K562 (cell line): ENCODE measurements around the gene RGMA. TPM values are rescaled to one million over a fixed set of nuclear protein-coding genes. Genes with fewer than 3 reads are reported as not detected.

Experiments
- ATAC-seq: fragments of 200-7000 bp; cut with Tn5 transposase; 3 replicates; pipeline ENCODE4 v1.9.1; 2020; ENCODE audit warnings: moderate library complexity
- BruUV-seq: library from RNA; stranded (reverse); fragments of 400-500 nt; replicated peaks from 2 replicates; lab custom pipeline; 2021; lab: Mats Ljungman, UMichigan
- CTCF ChIA-PET: fragments of 300-600 bp; formaldehyde crosslinking; extraction: SDS; loops from one replicate; lab custom pipeline; 2021; ENCODE audit warnings: low intra/inter-chr PET ratio; lab: Yijun Ruan, JAX
- POLR2A ChIA-PET: fragments of 300-600, 350-650 bp; sonication (Branson Sonifier 250); formaldehyde crosslinking; extraction: SDS; loops from one replicate; lab custom pipeline; 2021; ENCODE audit warnings: antibody characterized with exemption, inconsistent platforms; lab: Yijun Ruan, JAX
- DNase-seq, 4 experiments: peaks; one replicate each; pipeline versions ENCODE4 v3.0.0 to v3.0.0-alpha.2; 2011 to 2018; ENCODE audit warnings: low spot score in 3 of 4, mixed read lengths in 3 of 4; ENCODE audit errors: extremely low read depth in 1 of 4
- FAIRE-seq: peaks from 2 replicates; lab custom pipeline; 2011; peaks lifted over from hg19 to GRCh38; lab: Jason Lieb, UNC
- H2AFZ ChIP-seq: 2 replicates; pipeline ENCODE4 v1.6.0; 2011; ENCODE audit warnings: low read depth, low read length, control low read depth, inconsistent platforms
- H3K27ac ChIP-seq: fragments of 200-600 bp; 3 replicates; pipeline ENCODE4 v1.8.0; 2011; ENCODE audit warnings: low read depth, mild to moderate bottlenecking, control low read depth, inconsistent platforms, low read length, moderate library complexity, mixed read lengths; ENCODE audit errors: extremely low read depth
- H3K27me3 ChIP-seq, 2 experiments: fragments of 300-600 bp in 1 of 2; 2 replicates in 1 of 2; 3 replicates in 1 of 2; pipeline versions ENCODE4 v1.6.0 to v1.8.0; 2011; ENCODE audit warnings: inconsistent platforms in 2 of 2, low read length in 2 of 2, mild to moderate bottlenecking in 1 of 2, mixed read lengths in 1 of 2, moderate library complexity in 1 of 2; ENCODE audit not compliant: control insufficient read depth in 2 of 2, insufficient read depth in 2 of 2
- H3K36me3 ChIP-seq: fragments of 300-600 bp; 3 replicates; pipeline ENCODE4 v1.8.0; 2011; ENCODE audit warnings: mild to moderate bottlenecking, low read length, inconsistent platforms; ENCODE audit not compliant: control insufficient read depth, insufficient read depth
- H3K4me1 ChIP-seq, 2 experiments: fragments of 200-600 bp in 1 of 2; replicated peaks in 1 of 2; 2 replicates in 1 of 2; 3 replicates in 1 of 2; pipeline versions ENCODE4 v1.5.1 to v1.8.0; 2011; ENCODE audit warnings: inconsistent platforms in 2 of 2, low read length in 2 of 2, mild to moderate bottlenecking in 1 of 2, mixed read lengths in 1 of 2, moderate library complexity in 1 of 2; ENCODE audit not compliant: control insufficient read depth in 2 of 2, insufficient read depth in 2 of 2
- H3K4me2 ChIP-seq: 2 replicates; pipeline ENCODE4 v1.6.1; 2011; ENCODE audit warnings: low read length, control low read depth, inconsistent platforms, mixed read lengths; ENCODE audit not compliant: insufficient read depth
- H3K4me3 ChIP-seq: fragments of 200-600 bp; sonication (generic), shearing (Covaris generic); 2 replicates; pipeline ENCODE4 v1.5.1; 2016; ENCODE audit warnings: control low read depth, inconsistent platforms
- H3K79me2 ChIP-seq: fragments of 200-600 bp; 3 replicates; pipeline ENCODE4 v1.8.0; 2011; ENCODE audit warnings: low read length, inconsistent platforms; ENCODE audit not compliant: control insufficient read depth, insufficient read depth
- H3K9ac ChIP-seq, 2 experiments: 2 replicates each; pipeline versions ENCODE4 v1.6.0 to v1.6.1; 2011; ENCODE audit warnings: low read depth in 2 of 2, low read length in 2 of 2, control low read depth in 1 of 2, inconsistent platforms in 1 of 2, mild to moderate bottlenecking in 1 of 2, mixed read lengths in 1 of 2; ENCODE audit not compliant: insufficient read depth in 1 of 2
- H3K9me1 ChIP-seq: one replicate; pipeline ENCODE4 v1.6.0; 2011; ENCODE audit warnings: inconsistent platforms, mild to moderate bottlenecking, low read length, moderate library complexity; ENCODE audit not compliant: control insufficient read depth, insufficient read depth
- H3K9me3 ChIP-seq: replicated peaks from 2 replicates; pipeline ENCODE4 v1.5.1; 2011; ENCODE audit warnings: low read depth, low read length, inconsistent platforms; ENCODE audit not compliant: control insufficient read depth, insufficient read depth
- H4K20me1 ChIP-seq: replicated peaks from 2 replicates; pipeline ENCODE4 v1.6.1; 2011; ENCODE audit warnings: low read length, inconsistent platforms, mixed read lengths; ENCODE audit not compliant: control insufficient read depth, insufficient read depth
- BRCA1 ChIP-seq, 2 experiments: fragments of 450-650 bp in 1 of 2; sonication (generic) in 1 of 2; formaldehyde crosslinking in 1 of 2; IDR thresholded peaks; 2 replicates each; pipeline versions ENCODE4 v1.5.0 to v1.6.1; 2017 to 2020; ENCODE audit warnings: mild to moderate bottlenecking in 1 of 2, missing genetic modification reagents in 1 of 2
- CCNT2 ChIP-seq: IDR thresholded peaks from 2 replicates; pipeline ENCODE4 v1.6.1; 2011; ENCODE audit warnings: borderline replicate concordance, low read depth, mild to moderate bottlenecking, moderate library complexity, mixed read lengths, low read length; ENCODE audit not compliant: insufficient read length; ENCODE audit errors: extremely low read depth
- EGR1 ChIP-seq: fragments of 450-650 bp; conservative IDR thresholded peaks from 2 replicates; pipeline ENCODE4 v1.6.1; 2017; ENCODE audit warnings: mild to moderate bottlenecking
- FOXJ3 ChIP-seq: sonication (generic); formaldehyde crosslinking; IDR thresholded peaks from 2 replicates; pipeline ENCODE4 v1.4.0; 2020; ENCODE audit warnings: mild to moderate bottlenecking, missing genetic modification reagents
- HLTF ChIP-seq: fragments of 450-650 bp; IDR thresholded peaks from 2 replicates; pipeline ENCODE4 v1.6.1; 2016
- HNRNPUL1 ChIP-seq: fragments of 200-400 bp; formaldehyde crosslinking; IDR thresholded peaks from 2 replicates; pipeline ENCODE4 v1.6.1; 2017; ENCODE audit warnings: low read length
- HOMEZ ChIP-seq: fragments of 250-450 bp; sonication (Bioruptor Pico); IDR thresholded peaks from 2 replicates; pipeline ENCODE4 v1.4.0; 2020; ENCODE audit warnings: mild to moderate bottlenecking, moderate library complexity
- POLR2G ChIP-seq: fragments of 200-400 bp; formaldehyde crosslinking; IDR thresholded peaks from 2 replicates; pipeline ENCODE4 v1.6.1; 2017; ENCODE audit warnings: low read depth, mild to moderate bottlenecking, antibody characterized with exemption, low read length, moderate library complexity
- RBM14 ChIP-seq: fragments of 200-400 bp; formaldehyde crosslinking; IDR thresholded peaks from 2 replicates; pipeline ENCODE4 v1.6.1; 2018; ENCODE audit warnings: low read depth, mild to moderate bottlenecking, low read length, moderate library complexity, borderline replicate concordance; ENCODE audit not compliant: insufficient read depth
- RFX1 ChIP-seq: fragments of 450-650 bp; IDR thresholded peaks from 2 replicates; pipeline ENCODE4 v1.6.1; 2016; ENCODE audit warnings: mild to moderate bottlenecking, moderate library complexity
- U2AF2 ChIP-seq: fragments of 200-400 bp; formaldehyde crosslinking; optimal IDR thresholded peaks from 2 replicates; pipeline ENCODE3; 2017; ENCODE audit warnings: low read depth, mild to moderate bottlenecking, low read length
- XRCC4 ChIP-seq: IDR thresholded peaks from one replicate; pipeline ENCODE4 v1.6.1; 2011; ENCODE audit not compliant: insufficient read depth, insufficient read length; ENCODE audit errors: extremely low read depth
- YY1 ChIP-seq, 3 experiments: IDR thresholded peaks; 2 replicates each; pipeline ENCODE4 v1.6.1; 2011; ENCODE audit warnings: low read length in 2 of 3, mild to moderate bottlenecking in 2 of 3, moderate library complexity in 2 of 3, borderline replicate concordance in 1 of 3, control low read depth in 1 of 3, low read depth in 1 of 3; ENCODE audit not compliant: insufficient read depth in 3 of 3, insufficient replicate concordance in 2 of 3, control insufficient read depth in 1 of 3, insufficient read length in 1 of 3; ENCODE audit errors: extremely low read depth in 1 of 3
- WGBS: fragments of 100-300 bp; shearing (Covaris generic); methylation state at CpG from one replicate; pipeline ENCODE4 v1.1.6; 2016; ENCODE audit warnings: low coverage, mixed read lengths; ENCODE audit not compliant: insufficient coverage; ENCODE audit errors: missing lambda C conversion rate; 5-methylcytosine and 5-hydroxymethylcytosine counted together
- in situ Hi-C: fragments of 300-500 bp; cut with MboI; formaldehyde crosslinking; loops from 4 replicates; pipeline ENCODE4 v1.15.0; 2018; ENCODE audit warnings: inconsistent platforms, mixed read lengths
- intact Hi-C: fragments of 100-400 bp; cut with micrococcal nuclease; formaldehyde crosslinking; loops from 2 replicates; pipeline ENCODE4 v1.14.2; 2022
- polyA plus RNA-seq, 8 experiments: library from polyadenylated mRNA; depleted of rRNA in 4 of 8; stranded (reverse) in 5 of 8; unstranded in 3 of 8; fragments of >200 nt; fragmentation: Nextera tagmentation in 2 of 8; fragmentation: Illumina TruSeq in 1 of 8; extraction: Ambion mirVana in 2 of 8; extraction: Trizol in 1 of 8; gene quantifications; 2 replicates each; pipeline versions ENCODE4 v1.2.1 to v1.2.3, GENCODE V29; 2011 to 2014; ENCODE audit warnings: inconsistent platforms in 1 of 8, missing spikeins in 1 of 8
- total RNA-seq, 7 experiments: library from RNA; depleted of rRNA in 6 of 7; stranded (reverse); fragments of >200 nt in 6 of 7; fragmentation: Illumina TruSeq in 2 of 7; extraction: Trizol in 2 of 7; gene quantifications; 2 replicates each; pipeline versions ENCODE4 v1.2.1 to v1.2.3, GENCODE V29; 2011 to 2021; ENCODE audit warnings: low replicate concordance in 1 of 7

RGMA gene
- total and polyA plus RNA-seq, 9 of the 15 experiments (the other 6 are each of a cell fraction or from before 2014, with no cell fraction given): 0.03 to 0.05 (median 0.03) TPM; not detected in 6

- ATAC-seq: no peak
These were observed 40.6 kb downstream of the RGMA start for GRCh38 chr15:93048426-93048721.

GRCh38 chr15:93047621-93048425 lies 41.2 kb downstream of the RGMA start:
- POLR2A ChIA-PET: interaction anchor here (0.6 to 1.4 kb wide), 5 partner anchors 11 to 1438 kb away, joined by 3 to 4 read pairs (median 3); no protein-coding TSS in a partner anchor
- in situ Hi-C loops: loop anchor here (25.0 kb wide), 1 partner anchor 1264 kb away; no protein-coding TSS in a partner anchor
- TF ChIP-seq YY1 (IDR thresholded peaks at IDR 0.05; ENCODE audit: borderline replicate concordance in 1 of 3, control insufficient read depth in 1 of 3, extremely low read depth in 1 of 3, insufficient read depth in 3 of 3, insufficient read length in 1 of 3, insufficient replicate concordance in 2 of 3, low read depth in 1 of 3, low read length in 2 of 3): no peak
- no peak for TF ChIP-seq HOMEZ (CRISPR knock-in tag)
- no peak for TF ChIP-seq CCNT2
- no peak for TF ChIP-seq HLTF
- no peak for TF ChIP-seq U2AF2
- no peak for TF ChIP-seq RBM14
- no peak for TF ChIP-seq HNRNPUL1
- no peak for TF ChIP-seq RFX1
- TF ChIP-seq FOXJ3 (CRISPR knock-in tag): no peak
- TF ChIP-seq EGR1: no peak
- TF ChIP-seq BRCA1 (IDR thresholded peaks at IDR 0.05): no peak
- TF ChIP-seq BRCA1 (CRISPR knock-in tag; IDR thresholded peaks at IDR 0.05): no peak

More at GRCh38 chr15:93048426-93048721, 40.6 kb downstream of the RGMA start:
- Histone ChIP-seq H3K27ac (no peak overlapping the region), H3K9ac (no peak overlapping the region; a peak in 1 of 4 replicates), H3K36me3 (no peaks in the 10 kb centered on the region), H4K20me1 (0 out of 2 replicates have a peak, but pooled peaks cover 7% of the 10 kb centered on the region), H3K4me2 (no peak overlapping the region), H3K9me3 (no peaks in the 10 kb centered on the region), H3K4me3 (no peak overlapping the region), H3K27me3 (peaks cover 40 to 93% of the 10 kb centered on the region in 2 experiments; a peak in 4 of 5 replicates), H2AFZ (no peak overlapping the region), H3K4me1 (peaks cover 0 to 37% of the 10 kb centered on the region in 2 experiments; a peak in 2 of 5 replicates), H3K9me1 (no peaks in the 10 kb centered on the region), H3K79me2 (no peaks in the 10 kb centered on the region)
- CTCF ChIA-PET: no interaction called here
- in situ Hi-C loops (loop anchor here (25.0 kb wide), 1 partner anchor 1264 kb away; no protein-coding TSS in a partner anchor), intact Hi-C loops (no loop called here)
- WGBS: 1% methylated on average over 14 of the region's 14 CpGs
- BruUV-seq: no TSS peak
- TF ChIP-seq XRCC4: no peak
- no peak for TF ChIP-seq POLR2G
- DNase-seq (no peak), FAIRE-seq (no peak)
- POLR2A ChIA-PET: interaction anchor here (0.7 to 1.4 kb wide), 2 partner anchors 11 to 19 kb away, joined by 3 to 4 read pairs; no protein-coding TSS in a partner anchor

More at GRCh38 chr15:93047621-93048425, 41.2 kb downstream of the RGMA start:
- intact Hi-C loops: no loop called here
- DNase-seq: no peak
- Histone ChIP-seq H4K20me1 (0 out of 2 replicates have a peak, but pooled peaks cover 9% of the 10 kb centered on the region), H3K4me3 (no peak overlapping the region), H3K9me3 (no peaks in the 10 kb centered on the region), H3K4me1 (peaks cover 0 to 41% of the 10 kb centered on the region in 2 experiments; a peak in 2 of 5 replicates), H3K4me2 (no peak overlapping the region), H3K9ac (no peak overlapping the region; a peak in 1 of 4 replicates), H3K79me2 (no peaks in the 10 kb centered on the region), H2AFZ (no peak overlapping the region), H3K27me3 (peaks cover 37 to 88% of the 10 kb centered on the region in 2 experiments; a peak in 4 of 5 replicates), H3K36me3 (no peaks in the 10 kb centered on the region), H3K27ac (no peak overlapping the region), H3K9me1 (no peaks in the 10 kb centered on the region)
- WGBS: 14% methylated on average over 17 of the region's 18 CpGs
- no peak for ATAC-seq
- CTCF ChIA-PET: no interaction called here
- no TSS peak for BruUV-seq
- no peak for FAIRE-seq
